GM12878 (cell line): ENCODE data around the gene LBH. TPM values are rescaled to one million over a fixed set of nuclear protein-coding genes. Genes with fewer than 3 reads are reported as not detected.

Source experiments
- ATF3 ChIP-seq: IDR thresholded peaks from 2 replicates; pipeline ENCODE4 v1.6.1; 2011; ENCODE audit warnings: low read depth, mild to moderate bottlenecking, low read length, moderate library complexity, borderline replicate concordance; ENCODE audit errors: extremely low read depth
- E2F8 ChIP-seq: fragments of 450-650 bp; IDR thresholded peaks from 2 replicates; pipeline ENCODE4 v1.6.1; 2018; ENCODE audit warnings: mild to moderate bottlenecking, low read depth, moderate library complexity; ENCODE audit not compliant: partially characterized antibody
- ETV6 ChIP-seq, 2 experiments: fragments of 450-650 bp in 1 of 2; IDR thresholded peaks in 1 of 2; conservative IDR thresholded peaks in 1 of 2; 2 replicates each; pipeline ENCODE4 v1.6.1; 2014; ENCODE audit warnings: antibody characterized with exemption in 1 of 2, borderline replicate concordance in 1 of 2, low read depth in 1 of 2, mild to moderate bottlenecking in 1 of 2, moderate library complexity in 1 of 2
- GATAD2B ChIP-seq: fragments of 450-650 bp; conservative IDR thresholded peaks from 2 replicates; pipeline ENCODE4 v1.6.1; 2017; ENCODE audit warnings: low read depth, mild to moderate bottlenecking, moderate library complexity
- MTA3 ChIP-seq: IDR thresholded peaks from 2 replicates; pipeline ENCODE4 v1.6.1; 2012; ENCODE audit warnings: low read length, inconsistent platforms, borderline replicate concordance
- NFYA ChIP-seq: IDR thresholded peaks from 2 replicates; pipeline ENCODE4 v1.6.1; 2011; ENCODE audit warnings: low read depth, mild to moderate bottlenecking, low read length, improper control_type of control experiment, borderline replicate concordance
- PAX8 ChIP-seq: fragments of 450-650 bp; IDR thresholded peaks from 2 replicates; pipeline ENCODE4 v1.6.1; 2017; ENCODE audit warnings: mild to moderate bottlenecking, moderate library complexity
- ZBTB11 ChIP-seq: fragments of 450-650 bp; formaldehyde crosslinking; IDR thresholded peaks from 2 replicates; pipeline ENCODE4 v1.5.0; 2022; ENCODE audit warnings: mild to moderate bottlenecking, missing genetic modification characterization
- polyA plus RNA-seq, 11 experiments: library from polyadenylated mRNA; depleted of rRNA in 4 of 11; unstranded in 6 of 11; stranded (reverse) in 5 of 11; fragments of >200 nt; fragmentation: Nextera tagmentation in 4 of 11; fragmentation: Illumina TruSeq in 1 of 11; extraction: Ambion mirVana in 4 of 11; extraction: Trizol in 1 of 11; gene quantifications; 1 replicate in 1 of 11; 2 replicates in 10 of 11; pipeline versions ENCODE4 v1.2.1 to v1.2.3, GENCODE V29; 2011 to 2016; ENCODE audit warnings: inconsistent platforms in 2 of 11, missing spikeins in 2 of 11, low read depth in 1 of 11
- total RNA-seq, 4 experiments: library from RNA; depleted of rRNA in 3 of 4; stranded (reverse); fragments of >200 nt in 3 of 4; fragmentation: Illumina TruSeq in 1 of 4; extraction: Trizol in 1 of 4; gene quantifications; 2 replicates each; pipeline versions ENCODE4 v1.2.1 to v1.2.3, GENCODE V29; 2013 to 2021

The LBH gene
- total and polyA plus RNA-seq, 10 of the 15 experiments (the other 5 are each of a cell fraction or from before 2014, with no cell fraction given): 9.3 to 133 (median 34.1) TPM

- no peak for TF ChIP-seq E2F8
- no peak for TF ChIP-seq ETV6 (conservative IDR thresholded peaks at IDR 0.05 in 1 of 2, IDR thresholded peaks at IDR 0.05 in 1 of 2; ENCODE audit: borderline replicate concordance in 1 of 2, low read depth in 1 of 2)
- TF ChIP-seq ATF3: no peak
- no peak for TF ChIP-seq MTA3
- TF ChIP-seq NFYA: no peak
- no peak for TF ChIP-seq GATAD2B
- no peak for TF ChIP-seq ZBTB11 (CRISPR knock-in tag)
- no peak for TF ChIP-seq PAX8
These were observed 9.8 kb upstream of the LBH start (continued) for GRCh38 chr2:30221531-30221930.
